Activated CD8-positive, alpha-beta T cell treated with anti-CD3 and anti-CD28 coated beads for 36 hours (primary cell): Measurements from ENCODE around the gene PPP1R3G. TPM values are rescaled to one million over a fixed set of nuclear protein-coding genes. Genes with fewer than 3 reads are reported as not detected.

Experiments used
- ATAC-seq: fragments of 200-7000 bp; cut with Tn5 transposase; one replicate; pipeline ENCODE4 v1.10.0; 2021; ENCODE audit warnings: mild to moderate bottlenecking, moderate library complexity
- CTCF ChIA-PET: fragments of 350-600 bp; sonication (Branson Sonifier 250); formaldehyde crosslinking; loops from one replicate; lab custom pipeline; 2021; ENCODE audit warnings: antibody characterized with exemption; lab: Charles Lee
- POLR2A ChIA-PET: fragments of 350-600 bp; sonication (Branson Sonifier 250); formaldehyde crosslinking; loops from one replicate; lab custom pipeline; 2021; ENCODE audit warnings: antibody characterized with exemption; lab: Charles Lee
- DNase-seq: peaks from one replicate; pipeline ENCODE4 v3.0.0-alpha.2; 2020
- H3K27ac Mint-ChIP-seq: one replicate; pipeline ENCODE4 v1.8.0; 2021; ENCODE audit warnings: mild to moderate bottlenecking, mixed read lengths
- H3K27me3 Mint-ChIP-seq: one replicate; pipeline ENCODE4 v1.8.0; 2021; ENCODE audit warnings: mixed read lengths
- H3K36me3 Mint-ChIP-seq: one replicate; pipeline ENCODE4 v1.8.0; 2021; ENCODE audit warnings: low read depth, mixed read lengths
- H3K4me1 Mint-ChIP-seq: one replicate; pipeline ENCODE4 v1.8.0; 2021; ENCODE audit warnings: low read depth, mixed read lengths
- H3K4me3 Mint-ChIP-seq: one replicate; pipeline ENCODE4 v1.8.0; 2021; ENCODE audit warnings: mild to moderate bottlenecking, moderate library complexity, mixed read lengths
- H3K9me3 Mint-ChIP-seq: one replicate; pipeline ENCODE4 v1.8.0; 2021; ENCODE audit warnings: mixed read lengths
- CTCF ChIP-seq: fragments of 200-600 bp; IDR thresholded peaks from one replicate; pipeline ENCODE4 v1.8.0; 2022; ENCODE audit warnings: antibody characterized with exemption, mild to moderate bottlenecking
- intact Hi-C: fragments of 100-400 bp; cut with micrococcal nuclease; formaldehyde crosslinking; loops from one replicate; pipeline ENCODE4 v1.10.0; 2022
- total RNA-seq, 2 experiments: library from RNA; stranded (reverse); gene quantifications; one replicate each; pipeline ENCODE4 v1.2.3, GENCODE V29; 2021

PPP1R3G gene
- total RNA-seq, 2 experiments from 2014 or later = 0.14 to 0.16 TPM

GRCh38 chr6:5104667-5105066 is 19.5 kb downstream of the PPP1R3G start:
- H3K4me3 Mint-ChIP-seq = no peak overlapping the region
- no peaks in the 10 kb centered on the region for H3K4me1 Mint-ChIP-seq
- no peaks in the 10 kb centered on the region for H3K27me3 Mint-ChIP-seq
- ATAC-seq (no peak), DNase-seq (no peak)
- no peaks in the 10 kb centered on the region for H3K9me3 Mint-ChIP-seq
- H3K36me3 Mint-ChIP-seq = peaks cover 8% of the 10 kb centered on the region
- POLR2A ChIA-PET = no interaction called here
- no peak for TF ChIP-seq CTCF
- no peak overlapping the region for H3K27ac Mint-ChIP-seq
- CTCF ChIA-PET = no interaction called here
- intact Hi-C loops = no loop called here

- DNase-seq (no peak), ATAC-seq (no peak)
- Mint-ChIP-seq H3K4me1 (no peaks in the 10 kb centered on the region), H3K9me3 (no peaks in the 10 kb centered on the region), H3K27ac (no peak overlapping the region), H3K36me3 (peaks cover 8% of the 10 kb centered on the region), H3K4me3 (no peak overlapping the region), H3K27me3 (no peaks in the 10 kb centered on the region)
- CTCF ChIA-PET = no interaction called here
- TF ChIP-seq CTCF = no peak
- POLR2A ChIA-PET = no interaction called here
- intact Hi-C loops = no loop called here
These were observed 20.0 kb downstream of the PPP1R3G start for GRCh38 chr6:5105146-5105545.

GRCh38 chr6:5107341-5107740 is 22.2 kb downstream of the PPP1R3G start:
- CTCF ChIA-PET = no interaction called here
- intact Hi-C loops = no loop called here
- TF ChIP-seq CTCF = no peak

GRCh38 chr6:5108068-5108467 is 22.9 kb downstream of the PPP1R3G start:
- ChIA-PET CTCF (no interaction called here), POLR2A (no interaction called here)
- ATAC-seq (no peak), DNase-seq (no peak)
- Mint-ChIP-seq H3K4me1 (no peaks in the 10 kb centered on the region), H3K36me3 (peaks cover 8% of the 10 kb centered on the region), H3K27me3 (no peaks in the 10 kb centered on the region), H3K4me3 (no peak overlapping the region), H3K9me3 (no peaks in the 10 kb centered on the region), H3K27ac (no peak overlapping the region)
- TF ChIP-seq CTCF = no peak
- intact Hi-C loops = no loop called here

More at GRCh38 chr6:5107341-5107740, 22.2 kb downstream of the PPP1R3G start:
- Mint-ChIP-seq H3K4me3 (no peak overlapping the region), H3K27ac (no peak overlapping the region), H3K4me1 (no peaks in the 10 kb centered on the region), H3K27me3 (no peaks in the 10 kb centered on the region), H3K36me3 (peaks cover 8% of the 10 kb centered on the region), H3K9me3 (no peaks in the 10 kb centered on the region)
- POLR2A ChIA-PET = no interaction called here
- DNase-seq (no peak), ATAC-seq (no peak)

GRCh38 chr6:5108536-5109150 is 23.5 kb downstream of the PPP1R3G start:
- H3K4me1 Mint-ChIP-seq = no peaks in the 10 kb centered on the region
- DNase-seq = no peak
- no peak for ATAC-seq
- H3K27me3 Mint-ChIP-seq = no peaks in the 10 kb centered on the region
- no peak for TF ChIP-seq CTCF
- no peak overlapping the region for H3K4me3 Mint-ChIP-seq
- peaks cover 8% of the 10 kb centered on the region for H3K36me3 Mint-ChIP-seq
- intact Hi-C loops = no loop called here
- H3K9me3 Mint-ChIP-seq = no peaks in the 10 kb centered on the region
- ChIA-PET CTCF (no interaction called here), POLR2A (no interaction called here)
- H3K27ac Mint-ChIP-seq = no peak overlapping the region
